H1 (cell line): ENCODE measurements around the gene FLT1. TPM values are rescaled to one million over a fixed set of nuclear protein-coding genes. Genes with fewer than 3 reads are reported as not detected.

Source experiments
- CTBP2 ChIP-seq: IDR thresholded peaks from 2 replicates; pipeline ENCODE4 v1.7.0; 2011; ENCODE audit warnings: borderline replicate concordance, mild to moderate bottlenecking, moderate library complexity, mixed read lengths, low read length; ENCODE audit not compliant: insufficient read depth, insufficient read length
- GTF2F1 ChIP-seq: IDR thresholded peaks from 2 replicates; pipeline ENCODE4 v1.6.1; 2012; ENCODE audit warnings: low read depth, low read length, improper control_type of control experiment, borderline replicate concordance
- SP4 ChIP-seq: IDR thresholded peaks from 2 replicates; pipeline ENCODE4 v1.6.1; 2012; ENCODE audit warnings: low read length, inconsistent platforms
- TEAD4 ChIP-seq: IDR thresholded peaks from 2 replicates; pipeline ENCODE4 v1.6.1; 2012; ENCODE audit warnings: low read depth, low read length, inconsistent platforms, mixed read lengths
- polyA plus RNA-seq, 7 experiments: library from polyadenylated mRNA; depleted of rRNA in 3 of 7; stranded (reverse) in 5 of 7; unstranded in 2 of 7; fragments of >200 nt in 5 of 7; fragments of 200-250 nt in 2 of 7; gene quantifications; 1 replicate in 5 of 7; 2 replicates in 1 of 7; 4 replicates in 1 of 7; pipeline versions ENCODE4 v1.2.1 to v1.2.3, GENCODE V29; 2011 to 2013; ENCODE audit warnings: missing spikeins in 2 of 7, mixed read lengths in 2 of 7
- total RNA-seq: library from RNA; stranded (reverse); fragmentation: NEBNext Ultra II Directional; extraction: Animal tissue kit (Norgen Biotek cat#: 25700); gene quantifications from 2 replicates; pipeline ENCODE4 v1.2.1, GENCODE V29; 2021

Gene FLT1
- total and polyA plus RNA-seq, 2 of the 8 experiments (the other 6 are each of a cell fraction or from before 2014, with no cell fraction given): 19.7 to 90.2 TPM

DNA sequence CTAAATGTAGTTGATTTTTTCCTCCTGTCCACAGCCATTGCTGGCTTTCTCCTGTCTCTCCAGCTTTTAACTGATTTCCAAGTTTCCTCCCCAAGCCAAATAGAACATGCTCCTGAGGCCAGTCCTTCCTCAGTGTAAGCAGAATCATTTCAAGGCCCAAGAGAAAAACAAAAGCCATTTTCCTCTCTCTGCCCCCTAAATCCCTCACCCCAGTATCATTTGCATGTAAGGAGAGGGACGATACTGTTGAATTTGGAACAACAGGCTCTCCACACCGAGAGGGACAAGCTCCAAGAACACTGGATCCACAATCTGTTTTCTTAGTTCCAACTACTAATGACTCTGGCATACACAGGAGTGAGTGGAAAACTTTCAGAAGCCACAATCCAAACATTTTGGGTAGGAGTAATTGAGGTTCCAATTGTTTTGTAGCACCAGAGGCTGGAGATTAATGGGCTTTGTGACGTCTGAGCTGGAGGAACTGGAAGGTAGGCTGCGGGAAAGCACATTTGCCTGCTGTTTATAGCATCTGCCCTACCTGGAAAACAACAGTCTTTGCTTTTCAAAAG lies 156.8 kb downstream of the FLT1 start (continued):
- no peak for TF ChIP-seq CTBP2
- no peak for TF ChIP-seq TEAD4
- TF ChIP-seq SP4: no peak
- TF ChIP-seq GTF2F1: no peak
